H1 (cell line): ENCODE measurements around the gene YLPM1. TPM values are rescaled to one million over a fixed set of nuclear protein-coding genes. Genes with fewer than 3 reads are reported as not detected.

Source experiments
- CEBPB ChIP-seq: IDR thresholded peaks from 2 replicates; pipeline ENCODE4 v1.6.1; 2012; ENCODE audit warnings: low read depth, low read length
- FOSL1 ChIP-seq: IDR thresholded peaks from 2 replicates; pipeline ENCODE4 v1.6.1; 2011; ENCODE audit warnings: mild to moderate bottlenecking, low read depth, low read length, moderate library complexity; ENCODE audit not compliant: insufficient read depth
- RFX5 ChIP-seq: IDR thresholded peaks from 2 replicates; pipeline ENCODE4 v1.6.1; 2011; ENCODE audit warnings: low read depth, low read length, improper control_type of control experiment, borderline replicate concordance
- polyA plus RNA-seq, 7 experiments: library from polyadenylated mRNA; depleted of rRNA in 3 of 7; stranded (reverse) in 5 of 7; unstranded in 2 of 7; fragments of >200 nt in 5 of 7; fragments of 200-250 nt in 2 of 7; gene quantifications; 1 replicate in 5 of 7; 2 replicates in 1 of 7; 4 replicates in 1 of 7; pipeline versions ENCODE4 v1.2.1 to v1.2.3, GENCODE V29; 2011 to 2013; ENCODE audit warnings: missing spikeins in 2 of 7, mixed read lengths in 2 of 7
- total RNA-seq: library from RNA; stranded (reverse); fragmentation: NEBNext Ultra II Directional; extraction: Animal tissue kit (Norgen Biotek cat#: 25700); gene quantifications from 2 replicates; pipeline ENCODE4 v1.2.1, GENCODE V29; 2021

Gene YLPM1
- total and polyA plus RNA-seq, 2 of the 8 experiments (the other 6 are each of a cell fraction or from before 2014, with no cell fraction given): 13.5 to 71.7 TPM

GRCh38 chr14:74826574-74826973, 63.5 kb downstream of the YLPM1 start (continued):
- TF ChIP-seq FOSL1: no peak
- TF ChIP-seq RFX5: no peak
- no peak for TF ChIP-seq CEBPB
